B cell (primary cell): Measurements from ENCODE around the gene TCF7.

Source experiments
- CTCF ChIP-seq: fragments of 200-600 bp; IDR thresholded peaks from one replicate; pipeline ENCODE4 v1.8.0; 2022; ENCODE audit warnings: antibody characterized with exemption, mild to moderate bottlenecking
- EZH2 ChIP-seq: IDR thresholded peaks from 2 replicates; pipeline ENCODE4 v1.6.1; 2012; ENCODE audit warnings: borderline replicate concordance, low read depth, mild to moderate bottlenecking, moderate library complexity, low read length; ENCODE audit not compliant: insufficient read depth, poor library complexity, severe bottlenecking

GRCh38 chr5:134171972-134172371, 57.5 kb downstream of the TCF7 start:
- TF ChIP-seq CTCF (no peak), EZH2 (no peak)
